Measurements from ENCODE around the gene C2orf42. TPM values are rescaled to one million over a fixed set of nuclear protein-coding genes. Genes with fewer than 3 reads are reported as not detected.
"Not testable (repeated sequence)": the region's sequence is repeated elsewhere in the genome, so short reads cannot be mapped to it uniquely, and the experiment has no call there.

C2orf42 gene
- polyA plus RNA-seq, 3 donors, result 3.0 to 5.5 (median 4.0) TPM

DNA sequence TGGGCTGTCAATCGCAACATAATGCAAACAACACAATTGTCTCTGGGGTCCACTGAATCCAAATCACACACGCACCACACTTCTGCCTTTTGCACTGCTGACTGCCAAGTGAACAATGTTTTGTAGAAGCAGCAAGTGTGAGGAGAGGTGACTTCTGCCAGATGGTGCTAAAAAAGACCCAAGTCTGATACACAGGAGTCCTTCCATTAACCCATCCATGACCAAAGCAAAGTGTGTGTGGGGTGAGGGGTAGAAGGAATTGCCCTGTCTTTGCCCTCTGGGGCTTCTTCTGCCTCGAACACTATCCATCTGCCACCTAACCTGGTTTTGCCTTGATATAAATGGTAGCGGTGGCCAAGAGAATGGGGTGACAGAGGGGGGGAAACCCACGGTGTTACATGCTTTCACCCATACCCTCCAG is 50.0 kb downstream of the C2orf42 start:
- H3K9me3 ChIP-seq (replicated peaks in 1 of 2; ENCODE audit: control insufficient read depth in 1 of 2, insufficient read depth in 1 of 2, low read length in 2 of 2), result no peaks in the 10 kb centered on the region
- H3K4me3 ChIP-seq (replicated peaks in 1 of 3; ENCODE audit: low read depth in 2 of 3, low read length in 3 of 3), result peak overlapping the region in 1 of 3 experiments; percentile 67
- H3K27me3 ChIP-seq (ENCODE audit: control insufficient read depth in 2 of 2, insufficient read depth in 2 of 2, low read length in 2 of 2), result no peaks in the 10 kb centered on the region
- H3K4me2 ChIP-seq (replicated peaks; ENCODE audit: extremely low read depth, low read length, poor library complexity, severe bottlenecking), result peak overlapping the region; percentile 75
- Mint-ChIP-seq H3K27me3 (ENCODE audit: low read depth in 3 of 3) (peaks cover 0 to 3% (median 2%) of the 10 kb centered on the region in 3 donors), H3K9me3 (peaks cover 0 to 2% (median 0%) of the 10 kb centered on the region in 7 donors), H3K4me3 (peak overlapping the region in 1 of 2 donors; percentile 92), H3K36me3 (peaks cover 0 to 1% of the 10 kb centered on the region in 2 donors), H3K27ac (peak overlapping the region; percentile 99 to 100 (median 100)), H3K4me1 (peaks cover 52% of the 10 kb centered on the region)
- peaks cover 52 to 61% of the 10 kb centered on the region in 2 donors for H3K4me1 ChIP-seq (ENCODE audit: control insufficient read depth in 1 of 2, insufficient read depth in 2 of 2, low read length in 2 of 2)
- H4K20me1 ChIP-seq (ENCODE audit: insufficient read depth, low read length), result no peaks in the 10 kb centered on the region
- no peak overlapping the region for H2AFZ ChIP-seq (ENCODE audit: insufficient read depth, low read depth, low read length, poor library complexity, severe bottlenecking)
- peak overlapping the region; percentile 90 to 100 for H3K27ac ChIP-seq (ENCODE audit: low read depth in 1 of 2, low read length in 2 of 2)
- H3K9ac ChIP-seq (ENCODE audit: insufficient read depth, low read length, poor library complexity, severe bottlenecking), result peak overlapping the region; percentile 97
- H3K79me2 ChIP-seq (ENCODE audit: insufficient read depth, low read length), result peaks cover 19% of the 10 kb centered on the region
- TF ChIP-seq, protein P1, sequence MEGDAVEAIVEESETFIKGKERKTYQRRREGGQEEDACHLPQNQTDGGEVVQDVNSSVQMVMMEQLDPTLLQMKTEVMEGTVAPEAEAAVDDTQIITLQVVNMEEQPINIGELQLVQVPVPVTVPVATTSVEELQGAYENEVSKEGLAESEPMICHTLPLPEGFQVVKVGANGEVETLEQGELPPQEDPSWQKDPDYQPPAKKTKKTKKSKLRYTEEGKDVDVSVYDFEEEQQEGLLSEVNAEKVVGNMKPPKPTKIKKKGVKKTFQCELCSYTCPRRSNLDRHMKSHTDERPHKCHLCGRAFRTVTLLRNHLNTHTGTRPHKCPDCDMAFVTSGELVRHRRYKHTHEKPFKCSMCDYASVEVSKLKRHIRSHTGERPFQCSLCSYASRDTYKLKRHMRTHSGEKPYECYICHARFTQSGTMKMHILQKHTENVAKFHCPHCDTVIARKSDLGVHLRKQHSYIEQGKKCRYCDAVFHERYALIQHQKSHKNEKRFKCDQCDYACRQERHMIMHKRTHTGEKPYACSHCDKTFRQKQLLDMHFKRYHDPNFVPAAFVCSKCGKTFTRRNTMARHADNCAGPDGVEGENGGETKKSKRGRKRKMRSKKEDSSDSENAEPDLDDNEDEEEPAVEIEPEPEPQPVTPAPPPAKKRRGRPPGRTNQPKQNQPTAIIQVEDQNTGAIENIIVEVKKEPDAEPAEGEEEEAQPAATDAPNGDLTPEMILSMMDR (IDR thresholded peaks at IDR 0.05), result no peak
- no peak for DNase-seq
- WGBS (ENCODE audit: insufficient coverage), result no CpG with 5 or more reads among the region's 5 CpGs
- H3K36me3 ChIP-seq (replicated peaks in 1 of 2; ENCODE audit: control insufficient read depth in 1 of 2, insufficient read depth in 2 of 2, low read length in 2 of 2), result no peaks in the 10 kb centered on the region
- intact Hi-C loops (cut with micrococcal nuclease), result loop anchor here in 1 of 2 donors (2.0 to 5.0 kb wide), 4 partner anchors 16 to 154 kb away; partner anchors contain the start of gene PCBP1

- H3K4me3 Mint-ChIP-seq; H3K27me3 Mint-ChIP-seq (ENCODE audit: low read depth in 3 of 3); H3K4me3 ChIP-seq (replicated peaks in 1 of 3; ENCODE audit: low read depth in 2 of 3, low read length in 3 of 3); H3K27me3 ChIP-seq (ENCODE audit: control insufficient read depth in 2 of 2, insufficient read depth in 2 of 2, low read length in 2 of 2); H3K4me2 ChIP-seq (replicated peaks; ENCODE audit: extremely low read depth, low read length, poor library complexity, severe bottlenecking); H3K9me3 Mint-ChIP-seq; H4K20me1 ChIP-seq (ENCODE audit: insufficient read depth, low read length); DNase-seq; H3K9ac ChIP-seq (ENCODE audit: insufficient read depth, low read length, poor library complexity, severe bottlenecking); H3K9me3 ChIP-seq (replicated peaks in 1 of 2; ENCODE audit: control insufficient read depth in 1 of 2, insufficient read depth in 1 of 2, low read length in 2 of 2); H3K36me3 ChIP-seq (replicated peaks in 1 of 2; ENCODE audit: control insufficient read depth in 1 of 2, insufficient read depth in 2 of 2, low read length in 2 of 2); H3K36me3 Mint-ChIP-seq; H3K27ac ChIP-seq (ENCODE audit: low read depth in 1 of 2, low read length in 2 of 2); H3K79me2 ChIP-seq (ENCODE audit: insufficient read depth, low read length); intact Hi-C loops (cut with micrococcal nuclease): not testable (repeated sequence)
- H3K4me1 ChIP-seq (ENCODE audit: control insufficient read depth in 1 of 2, insufficient read depth in 2 of 2, low read length in 2 of 2), result peaks cover 61 to 77% of the 10 kb centered on the region in 2 donors
- Mint-ChIP-seq H3K27ac (peak overlapping the region in 4 of 7 donors; percentile 12 to 98 (median 77)), H3K4me1 (peaks cover 64% of the 10 kb centered on the region)
- WGBS (ENCODE audit: insufficient coverage), result 40% methylated on average over 1 of the region's 10 CpGs
- H2AFZ ChIP-seq (ENCODE audit: insufficient read depth, low read depth, low read length, poor library complexity, severe bottlenecking), result peak overlapping the region; percentile 87
Measured at GRCh38 chr2:70134323-70134983, 56.4 kb downstream of the C2orf42 start.

Measured in CD14-positive monocyte (primary cell).